Glomerular visceral epithelial cell (primary cell): ENCODE results near the gene C12orf76.

Experiments
- DNase-seq: peaks from one replicate; pipeline ENCODE4 v3.0.0-alpha.2; 2016; ENCODE audit errors: extremely low spot score

Gene C12orf76

DNA sequence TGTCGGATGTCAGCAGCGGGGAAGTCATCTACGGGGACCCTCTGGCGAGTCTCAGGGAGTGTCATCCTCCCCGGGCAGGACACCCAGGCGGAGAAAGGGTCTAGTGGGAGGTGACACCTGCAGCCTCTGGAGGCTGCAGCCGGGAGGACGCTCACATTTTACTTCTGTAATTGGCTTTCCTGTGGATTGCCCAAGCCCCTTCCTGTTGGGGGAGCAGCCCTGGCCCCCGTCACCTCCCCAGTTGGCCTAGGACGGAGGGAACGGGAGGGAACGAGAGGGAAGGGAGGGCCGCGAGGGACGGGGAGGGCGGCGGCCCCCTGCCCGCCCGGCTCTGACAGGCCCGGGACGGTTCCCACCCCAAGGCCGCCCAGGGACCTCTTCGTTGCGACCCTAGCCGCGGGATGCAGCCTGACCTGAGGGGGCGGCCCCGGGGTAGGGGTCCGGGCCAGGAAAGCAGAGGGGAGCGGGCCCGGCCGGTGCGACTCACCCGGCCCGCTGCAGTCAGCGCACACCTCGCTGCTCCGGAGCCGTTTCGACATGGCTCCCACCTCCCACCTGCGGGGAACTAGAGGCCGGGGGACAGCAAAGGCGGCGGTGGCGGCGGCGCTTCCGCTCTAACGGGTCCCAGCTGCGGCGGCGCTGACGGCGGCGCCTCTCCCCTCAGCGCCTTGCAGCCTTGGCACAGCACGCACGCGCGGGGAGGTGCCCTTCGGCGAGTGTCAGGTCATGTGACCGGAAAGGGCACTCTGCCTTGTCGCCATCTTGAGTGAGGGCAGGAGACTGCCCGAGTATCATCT lies 52.4 kb downstream of the C12orf76 start, which contains the start of gene GIT2:
GIT2 (minus strand) TSS at position 683 of the 797 bp plus-strand sequence; CDS start at position 539, 144 bp downstream.
- DNase-seq: peak; percentile 89

DNA sequence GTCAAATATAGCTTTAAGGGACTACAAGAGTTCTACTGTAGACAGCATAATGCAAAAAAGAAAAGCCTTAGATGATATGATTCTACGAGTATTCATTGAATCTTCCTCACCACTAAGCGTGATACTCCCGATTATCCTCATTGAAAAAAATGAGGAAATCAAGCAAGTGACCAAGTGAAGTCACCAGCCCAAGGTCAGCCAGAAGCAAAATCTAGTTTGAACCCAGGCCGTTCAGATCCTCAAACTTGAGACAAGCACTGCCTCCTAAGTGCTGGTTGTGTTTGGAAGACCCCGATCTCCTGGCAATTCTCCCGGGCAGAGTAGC lies 53.0 kb downstream of the C12orf76 start:
- no peak for DNase-seq

DNA sequence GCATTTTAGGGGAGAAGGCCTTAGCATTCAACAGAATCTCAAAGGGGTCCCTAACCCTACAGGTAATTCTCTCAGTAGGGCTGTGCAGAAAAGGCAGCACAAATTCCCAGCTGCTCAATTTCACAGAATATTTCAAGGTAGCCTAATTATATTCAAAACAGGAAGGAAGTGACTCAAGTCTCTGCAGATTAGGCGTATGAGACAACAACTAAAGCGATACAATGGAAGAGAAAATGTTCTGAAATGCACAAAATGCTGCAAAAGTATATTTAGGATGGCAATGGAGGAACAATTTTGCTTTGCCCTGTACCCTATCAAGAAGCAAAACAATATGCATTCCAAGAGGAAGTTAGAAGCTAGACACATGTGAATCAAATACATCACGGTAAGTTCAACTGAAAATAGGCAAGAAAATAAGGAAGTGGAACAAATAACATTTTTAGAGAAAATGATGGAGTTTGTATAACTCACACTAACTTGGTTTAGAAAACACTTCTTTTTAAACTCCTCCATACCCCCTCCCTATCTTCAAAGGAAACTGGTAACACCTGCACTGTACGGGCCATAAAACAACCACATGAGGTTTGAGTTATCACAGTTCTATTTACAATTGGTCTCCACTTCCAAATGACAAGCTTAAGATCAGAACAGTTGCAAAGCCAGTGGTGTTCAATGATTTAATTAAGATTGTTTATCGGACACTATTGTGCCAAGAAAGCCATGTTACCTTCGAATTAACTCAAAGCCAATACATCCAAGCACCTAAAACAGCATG lies 53.7 kb downstream of the C12orf76 start:
- no peak for DNase-seq

DNA sequence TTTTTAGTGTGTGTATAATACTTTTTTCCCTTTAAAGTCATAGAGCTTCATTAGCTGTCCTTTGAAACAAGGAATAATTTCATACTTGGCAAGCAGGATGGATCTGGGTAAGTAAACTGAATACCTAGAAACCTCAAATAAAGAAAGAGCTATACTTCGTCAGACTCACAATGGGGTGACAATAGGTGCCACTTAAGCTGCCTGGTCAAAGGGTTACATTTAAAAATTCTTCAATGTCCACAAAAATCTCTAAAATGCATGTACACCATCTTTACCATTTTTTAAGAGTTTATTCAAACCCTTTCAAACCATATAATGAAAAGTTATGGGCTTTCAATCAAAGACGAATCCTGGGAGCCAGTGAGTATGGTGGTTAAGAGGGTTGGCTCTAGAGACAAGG lies 55.2 kb downstream of the C12orf76 start:
- no peak for DNase-seq

GRCh38 chr12:109991586-109991985 lies 56.7 kb downstream of the C12orf76 start:
- DNase-seq: no peak
